Rectal smooth muscle tissue (tissue), 1 donor: Measurements from ENCODE around the gene CLEC17A.

Experiments
- H3K27ac ChIP-seq: one replicate; pipeline ENCODE4 v1.7.0; 2013; ENCODE audit warnings: low read depth, low read length, inconsistent platforms
- H3K27me3 ChIP-seq: one replicate; pipeline ENCODE4 v1.7.0; 2013; ENCODE audit warnings: low read length; ENCODE audit not compliant: control insufficient read depth, insufficient read depth
- H3K36me3 ChIP-seq: one replicate; pipeline ENCODE4 v1.7.0; 2013; ENCODE audit warnings: low read length; ENCODE audit not compliant: control insufficient read depth, insufficient read depth
- H3K4me1 ChIP-seq: one replicate; pipeline ENCODE4 v1.7.0; 2013; ENCODE audit warnings: low read length; ENCODE audit not compliant: control insufficient read depth, insufficient read depth
- H3K4me3 ChIP-seq: one replicate; pipeline ENCODE4 v1.7.0; 2013; ENCODE audit warnings: low read length
- H3K9ac ChIP-seq: one replicate; pipeline ENCODE4 v1.7.0; 2013; ENCODE audit warnings: low read length

The CLEC17A gene

DNA sequence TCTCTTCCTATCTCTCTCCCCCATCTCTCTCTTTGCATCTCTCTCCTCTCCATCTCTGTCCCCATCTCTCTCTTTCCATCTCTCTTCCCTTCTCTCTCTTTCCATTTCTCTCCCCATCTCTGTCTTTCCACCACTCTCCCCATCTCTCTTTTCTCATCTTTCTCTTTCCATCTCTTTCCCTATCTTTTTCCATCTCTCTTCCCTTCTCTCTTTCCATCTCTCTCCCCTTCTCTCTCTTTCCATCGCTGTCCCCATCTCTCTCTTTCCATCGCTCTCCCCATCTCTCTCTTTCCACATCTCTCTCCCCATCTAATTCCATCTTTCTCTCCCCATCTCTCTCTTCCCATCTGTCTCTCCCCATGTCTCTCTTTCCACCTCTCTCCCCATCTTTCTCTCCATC is 67.3 kb downstream of the CLEC17A start:
- no peak overlapping the region for H3K9ac ChIP-seq

DNA sequence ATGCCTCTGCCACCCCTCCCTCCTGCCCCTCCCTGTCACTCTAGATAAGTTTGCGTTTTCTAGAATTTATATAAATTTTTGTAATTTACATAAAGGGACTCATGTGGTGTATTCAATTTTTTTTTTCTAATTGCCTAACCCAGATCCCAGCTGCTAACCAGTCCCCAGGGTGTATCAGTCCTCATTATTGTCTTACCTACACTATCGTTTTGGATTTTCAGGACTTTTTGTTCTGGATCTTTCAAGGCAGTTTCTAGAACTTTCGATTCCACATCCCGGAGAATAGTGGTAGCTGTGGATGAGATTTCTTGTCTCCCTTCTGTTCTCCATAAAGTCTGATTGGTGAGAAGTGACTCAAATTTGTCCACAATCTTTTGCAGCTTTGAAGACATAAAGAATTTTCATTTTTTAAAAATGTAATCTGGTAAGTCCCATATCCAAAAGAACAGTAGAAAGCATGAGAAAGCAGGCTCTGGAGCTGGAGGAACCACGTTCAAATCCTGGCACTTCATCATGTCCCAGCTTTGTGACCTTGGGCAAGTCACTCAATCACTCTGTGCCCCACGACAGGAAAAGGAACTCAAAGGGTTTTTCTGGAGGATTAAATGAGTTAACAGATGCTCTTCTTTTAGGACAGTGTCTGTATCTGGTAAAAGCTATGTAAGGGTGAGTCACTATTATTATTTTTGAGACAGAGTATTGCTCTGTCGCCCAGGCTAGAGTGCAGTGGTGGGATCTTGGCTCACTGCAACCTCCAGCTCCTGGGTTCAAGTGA is 72.1 kb downstream of the CLEC17A start:
- Histone ChIP-seq H3K4me3 (no peak overlapping the region), H3K36me3 (no peaks in the 10 kb centered on the region), H3K4me1 (no peaks in the 10 kb centered on the region), H3K27me3 (no peaks in the 10 kb centered on the region), H3K27ac (no peak overlapping the region), H3K9ac (no peak overlapping the region)

More for the DNA sequence above, 67.3 kb downstream of the CLEC17A start:
- H3K27ac ChIP-seq = no peak overlapping the region
- no peaks in the 10 kb centered on the region for H3K4me1 ChIP-seq
- no peaks in the 10 kb centered on the region for H3K27me3 ChIP-seq
- H3K4me3 ChIP-seq = no peak overlapping the region
- H3K36me3 ChIP-seq = no peaks in the 10 kb centered on the region

DNA sequence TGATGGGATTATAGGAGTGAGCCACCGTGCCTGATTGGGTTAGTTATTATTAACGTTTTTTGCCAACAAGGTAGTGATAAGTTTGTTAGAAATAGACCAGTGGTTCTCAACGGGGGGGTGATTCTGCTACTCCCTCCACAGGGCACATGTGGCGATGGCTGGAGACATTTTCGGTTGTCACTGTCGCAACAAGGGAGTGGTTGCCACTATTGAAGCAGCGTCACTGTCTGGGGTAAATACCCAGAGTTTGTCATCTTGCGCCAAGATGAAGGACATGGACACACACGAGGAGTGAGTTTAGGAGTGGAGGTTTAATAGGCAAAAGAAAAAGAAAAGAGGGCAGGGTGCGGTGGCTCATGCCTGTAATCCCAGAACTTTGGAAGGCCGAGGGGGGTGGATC is 72.8 kb downstream of the CLEC17A start:
- no peaks in the 10 kb centered on the region for H3K4me1 ChIP-seq
- no peaks in the 10 kb centered on the region for H3K36me3 ChIP-seq
- no peak overlapping the region for H3K9ac ChIP-seq
- no peak overlapping the region for H3K27ac ChIP-seq
- no peaks in the 10 kb centered on the region for H3K27me3 ChIP-seq
- no peak overlapping the region for H3K4me3 ChIP-seq

DNA sequence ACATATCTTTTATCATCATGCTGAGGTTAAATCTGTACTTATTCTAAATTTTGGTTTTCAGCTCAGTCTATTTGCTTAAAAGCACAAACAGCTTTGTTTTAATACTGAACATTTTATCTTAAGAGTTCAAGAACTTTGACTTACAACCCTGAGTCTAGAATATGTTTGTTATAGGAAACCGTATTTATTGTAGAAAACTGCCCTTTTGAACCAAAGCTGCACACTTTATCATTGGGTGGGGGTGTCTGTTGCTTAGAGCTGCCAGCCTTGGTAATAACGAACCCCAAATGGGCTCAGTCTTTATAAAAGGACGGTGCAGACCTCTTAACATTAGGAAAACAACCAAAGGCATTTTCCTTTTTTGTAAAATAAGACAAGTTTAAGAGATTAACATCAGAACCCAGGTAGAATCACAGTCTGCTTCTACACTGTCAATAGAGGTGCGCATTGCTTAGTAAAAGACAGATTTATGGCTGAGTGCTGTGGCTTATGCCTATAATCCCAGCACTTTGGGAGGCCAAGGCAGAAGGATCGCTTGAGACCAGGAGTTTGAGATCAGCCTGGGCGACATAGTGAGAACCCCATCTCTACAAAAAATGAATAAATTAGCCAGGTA is 77.1 kb downstream of the CLEC17A start:
- Histone ChIP-seq H3K36me3 (no peaks in the 10 kb centered on the region), H3K4me1 (no peaks in the 10 kb centered on the region), H3K27ac (no peak overlapping the region), H3K4me3 (no peak overlapping the region), H3K9ac (no peak overlapping the region), H3K27me3 (no peaks in the 10 kb centered on the region)

DNA sequence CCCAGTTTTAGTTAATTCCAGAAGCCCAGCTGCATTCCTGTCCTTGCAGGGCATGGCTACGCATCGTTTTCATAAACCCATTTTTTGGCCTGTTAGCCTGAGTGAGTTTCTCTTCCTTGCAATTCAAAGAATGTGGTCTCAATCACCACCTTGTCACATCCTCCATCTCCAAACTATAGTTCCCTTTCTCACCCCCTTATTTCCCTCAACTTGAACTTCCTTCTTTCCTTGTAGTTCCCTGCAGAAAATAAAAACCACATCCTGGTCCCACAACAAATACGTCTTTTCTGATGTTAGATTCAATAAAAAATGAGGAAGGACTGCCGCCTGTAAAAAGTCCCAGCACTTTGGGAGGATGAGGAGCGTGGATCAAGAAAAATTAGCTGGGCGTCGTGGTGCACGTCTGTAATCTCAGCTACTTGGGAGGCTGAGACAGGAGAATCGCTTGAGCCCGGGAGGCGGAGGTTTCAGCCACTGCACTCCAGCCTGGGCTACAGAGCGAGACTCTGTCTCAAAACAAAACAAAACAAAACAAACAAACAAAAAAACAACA is 78.6 kb downstream of the CLEC17A start:
- H3K4me3 ChIP-seq = no peak overlapping the region
- H3K9ac ChIP-seq = no peak overlapping the region
- H3K36me3 ChIP-seq = no peaks in the 10 kb centered on the region
- H3K27me3 ChIP-seq = no peaks in the 10 kb centered on the region
- H3K4me1 ChIP-seq = no peaks in the 10 kb centered on the region
- H3K27ac ChIP-seq = no peak overlapping the region
